Measurements from ENCODE around the gene NPNT.
"Not testable (repeated sequence)": the region's sequence is repeated elsewhere in the genome, so short reads cannot be mapped to it uniquely, and the experiment has no call there.

The NPNT gene

GRCh38 chr4:105894660-105895582 is at the start of gene NPNT:
Gene NPNT, plus strand, starts transcription at chr4:105895471. Its CDS starts 182 bp downstream, at chr4:105895653.
- Histone ChIP-seq H3K27me3 (ENCODE audit: insufficient read depth, low read length, poor library complexity, severe bottlenecking) (no peaks in the 10 kb centered on the region), H4K20me1 (ENCODE audit: insufficient read depth, low read length, poor library complexity, severe bottlenecking) (no peaks in the 10 kb centered on the region), H3K9me2 (replicated peaks; ENCODE audit: low read depth, low read length) (no peaks in the 10 kb centered on the region), H3K9me3 (ENCODE audit: insufficient read depth, low read depth, low read length) (no peaks in the 10 kb centered on the region), H3F3A (ENCODE audit: low read depth) (no peaks in the 10 kb centered on the region), H3K4me1 (ENCODE audit: insufficient read depth, low read length, poor library complexity, severe bottlenecking) (peaks cover 21% of the 10 kb centered on the region), H3K9ac (ENCODE audit: low read depth, low read length, poor library complexity, severe bottlenecking) (no peak within 1 kb of the TSS), H3K4me3 (ENCODE audit: low read length, poor library complexity, severe bottlenecking) (no peak within 1 kb of the TSS), H3K4me2 (ENCODE audit: low read depth, low read length, poor library complexity, severe bottlenecking) (no peak within 1 kb of the TSS), H3K36me3 (ENCODE audit: insufficient read depth, low read length) (no peaks in the 10 kb centered on the region), H3K79me2 (ENCODE audit: insufficient read depth, low read length) (no peaks in the 10 kb centered on the region), H2AFZ (ENCODE audit: low read length) (no peak within 1 kb of the TSS)
- TF ChIP-seq EZH2phosphoT487 (IDR thresholded peaks at IDR 0.05; ENCODE audit: borderline replicate concordance) (no peak), CTCF (conservative IDR thresholded peaks at IDR 0.05; ENCODE audit: low read length) (no peak)

- H3K27me3 ChIP-seq (ENCODE audit: insufficient read depth, low read length, poor library complexity, severe bottlenecking) = no peaks in the 10 kb centered on the region
- no peak overlapping the region for H3K9ac ChIP-seq (ENCODE audit: low read depth, low read length, poor library complexity, severe bottlenecking)
- H3K4me2 ChIP-seq (ENCODE audit: low read depth, low read length, poor library complexity, severe bottlenecking) = no peak overlapping the region
- H3K36me3 ChIP-seq (ENCODE audit: insufficient read depth, low read length) = no peaks in the 10 kb centered on the region
- H3K4me1 ChIP-seq (ENCODE audit: insufficient read depth, low read length, poor library complexity, severe bottlenecking) = no peaks in the 10 kb centered on the region
- H3K4me3 ChIP-seq (ENCODE audit: low read length, poor library complexity, severe bottlenecking) = no peak overlapping the region
- no peaks in the 10 kb centered on the region for H3K9me3 ChIP-seq (ENCODE audit: insufficient read depth, low read depth, low read length)
- no peaks in the 10 kb centered on the region for H3K9me2 ChIP-seq (replicated peaks; ENCODE audit: low read depth, low read length)
- no peaks in the 10 kb centered on the region for H3F3A ChIP-seq (ENCODE audit: low read depth)
- H4K20me1 ChIP-seq (ENCODE audit: insufficient read depth, low read length, poor library complexity, severe bottlenecking) = no peaks in the 10 kb centered on the region
- TF ChIP-seq EZH2phosphoT487 (IDR thresholded peaks at IDR 0.05; ENCODE audit: borderline replicate concordance) (no peak), CTCF (conservative IDR thresholded peaks at IDR 0.05; ENCODE audit: low read length) (no peak)
- H2AFZ ChIP-seq (ENCODE audit: low read length) = no peak overlapping the region
- H3K79me2 ChIP-seq (ENCODE audit: insufficient read depth, low read length) = no peaks in the 10 kb centered on the region
Observed at GRCh38 chr4:105845559-105845958, 49.7 kb upstream of the NPNT start.

- H4K20me1 ChIP-seq (ENCODE audit: insufficient read depth, low read length, poor library complexity, severe bottlenecking); H3K9me3 ChIP-seq (ENCODE audit: insufficient read depth, low read depth, low read length); H3K9ac ChIP-seq (ENCODE audit: low read depth, low read length, poor library complexity, severe bottlenecking): not testable (repeated sequence)
Observed at GRCh38 chr4:105848359-105848758, 46.9 kb upstream of the NPNT start.

GRCh38 chr4:105851196-105851595 is 44.1 kb upstream of the NPNT start:
- Histone ChIP-seq H3K9me3 (ENCODE audit: insufficient read depth, low read depth, low read length) (no peaks in the 10 kb centered on the region), H3K4me1 (ENCODE audit: insufficient read depth, low read length, poor library complexity, severe bottlenecking) (no peaks in the 10 kb centered on the region), H3K36me3 (ENCODE audit: insufficient read depth, low read length) (no peaks in the 10 kb centered on the region), H2AFZ (ENCODE audit: low read length) (no peak overlapping the region), H3F3A (ENCODE audit: low read depth) (no peaks in the 10 kb centered on the region), H3K4me3 (ENCODE audit: low read length, poor library complexity, severe bottlenecking) (no peak overlapping the region), H3K4me2 (ENCODE audit: low read depth, low read length, poor library complexity, severe bottlenecking) (no peak overlapping the region), H4K20me1 (ENCODE audit: insufficient read depth, low read length, poor library complexity, severe bottlenecking) (no peaks in the 10 kb centered on the region), H3K9me2 (replicated peaks; ENCODE audit: low read depth, low read length) (no peaks in the 10 kb centered on the region), H3K27me3 (ENCODE audit: insufficient read depth, low read length, poor library complexity, severe bottlenecking) (no peaks in the 10 kb centered on the region), H3K9ac (ENCODE audit: low read depth, low read length, poor library complexity, severe bottlenecking) (no peak overlapping the region), H3K79me2 (ENCODE audit: insufficient read depth, low read length) (no peaks in the 10 kb centered on the region)
- no peak for TF ChIP-seq CTCF (conservative IDR thresholded peaks at IDR 0.05; ENCODE audit: low read length)
- TF ChIP-seq EZH2phosphoT487 (IDR thresholded peaks at IDR 0.05; ENCODE audit: borderline replicate concordance) = no peak

More at GRCh38 chr4:105848359-105848758, 46.9 kb upstream of the NPNT start:
- H3K27me3 ChIP-seq (ENCODE audit: insufficient read depth, low read length, poor library complexity, severe bottlenecking); H3K4me3 ChIP-seq (ENCODE audit: low read length, poor library complexity, severe bottlenecking); H3F3A ChIP-seq (ENCODE audit: low read depth); H3K4me1 ChIP-seq (ENCODE audit: insufficient read depth, low read length, poor library complexity, severe bottlenecking); H3K79me2 ChIP-seq (ENCODE audit: insufficient read depth, low read length); H3K36me3 ChIP-seq (ENCODE audit: insufficient read depth, low read length); H2AFZ ChIP-seq (ENCODE audit: low read length); H3K4me2 ChIP-seq (ENCODE audit: low read depth, low read length, poor library complexity, severe bottlenecking); H3K9me2 ChIP-seq (replicated peaks; ENCODE audit: low read depth, low read length): not testable (repeated sequence)

- not testable (repeated sequence) for H3K9me3 ChIP-seq (ENCODE audit: insufficient read depth, low read depth, low read length); H3K9me2 ChIP-seq (replicated peaks; ENCODE audit: low read depth, low read length); H4K20me1 ChIP-seq (ENCODE audit: insufficient read depth, low read length, poor library complexity, severe bottlenecking); H3K4me2 ChIP-seq (ENCODE audit: low read depth, low read length, poor library complexity, severe bottlenecking); H2AFZ ChIP-seq (ENCODE audit: low read length); H3K36me3 ChIP-seq (ENCODE audit: insufficient read depth, low read length); H3K4me3 ChIP-seq (ENCODE audit: low read length, poor library complexity, severe bottlenecking); H3K9ac ChIP-seq (ENCODE audit: low read depth, low read length, poor library complexity, severe bottlenecking); H3K27me3 ChIP-seq (ENCODE audit: insufficient read depth, low read length, poor library complexity, severe bottlenecking); H3F3A ChIP-seq (ENCODE audit: low read depth); H3K79me2 ChIP-seq (ENCODE audit: insufficient read depth, low read length); H3K4me1 ChIP-seq (ENCODE audit: insufficient read depth, low read length, poor library complexity, severe bottlenecking)
Observed at GRCh38 chr4:105852230-105852629, 43.0 kb upstream of the NPNT start.

Measured in Loucy (cell line).